ENCODE results near the gene FREM2.

The FREM2 gene

DNA sequence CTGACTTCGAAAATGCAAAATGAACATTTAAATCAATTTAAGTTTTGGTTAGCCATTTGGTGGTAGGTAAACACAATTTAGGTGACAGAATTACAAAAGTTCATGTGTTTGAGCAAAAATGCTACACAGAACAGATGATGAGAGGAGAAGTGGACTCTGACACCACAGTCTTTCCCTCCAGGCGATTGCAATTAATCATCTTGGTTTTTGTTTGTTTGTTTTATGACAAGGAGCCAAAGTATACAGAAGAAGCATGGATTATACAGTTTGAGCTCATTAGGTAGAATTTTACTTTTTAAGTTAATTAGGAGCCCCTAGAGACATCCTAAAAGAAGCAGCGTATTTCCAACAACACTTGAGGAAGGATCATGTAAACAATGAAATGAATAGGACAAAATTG lies 49.3 kb upstream of the FREM2 start:
- Histone ChIP-seq H3K27ac (ENCODE audit: extremely low read depth, low read depth, low read length) (no peak overlapping the region), H3K4me3 (ENCODE audit: low read depth, low read length) (no peak overlapping the region), H3K36me3 (ENCODE audit: control insufficient read depth in 2 of 2, insufficient read depth in 1 of 2, low read length in 2 of 2) (no peaks in the 10 kb centered on the region), H3K9me3 (ENCODE audit: control insufficient read depth, insufficient read depth, low read depth, low read length) (no peaks in the 10 kb centered on the region), H3K4me1 (ENCODE audit: control insufficient read depth, insufficient read depth, low read length) (peaks cover 2% of the 10 kb centered on the region; the same call in 1 of the 2 replicates)
- ChIA-PET CTCF (no interaction called here), POLR2A (no interaction called here)
- TF ChIP-seq FEZF1 (tag by site-specific recombination; IDR thresholded peaks at IDR 0.05) (peak; percentile 71), OSR2 (tag by site-specific recombination; IDR thresholded peaks at IDR 0.05) (peak; percentile 68), ZSCAN30 (tag by site-specific recombination; IDR thresholded peaks at IDR 0.05) (no peak), WT1 (tag by site-specific recombination; IDR thresholded peaks at IDR 0.05) (peak; percentile 81), PRDM6 (tag by site-specific recombination; IDR thresholded peaks at IDR 0.05) (peak; percentile 69), ZNF19 (tag by site-specific recombination; IDR thresholded peaks at IDR 0.05; ENCODE audit: low read depth) (no peak)

- H3K9me3 ChIP-seq (ENCODE audit: control insufficient read depth, insufficient read depth, low read depth, low read length), result no peaks in the 10 kb centered on the region
- H3K4me3 ChIP-seq (ENCODE audit: low read depth, low read length), result no peak overlapping the region
- CTCF ChIA-PET, result no interaction called here
- H3K4me1 ChIP-seq (ENCODE audit: control insufficient read depth, insufficient read depth, low read length), result peaks cover 2% of the 10 kb centered on the region; the same call in 1 of the 2 replicates
- POLR2A ChIA-PET, result no interaction called here
- TF ChIP-seq SP3 (tag by site-specific recombination; IDR thresholded peaks at IDR 0.05) (no peak), ZNF16 (tag by site-specific recombination; IDR thresholded peaks at IDR 0.05; ENCODE audit: low read depth) (no peak)
- H3K36me3 ChIP-seq (ENCODE audit: control insufficient read depth in 2 of 2, insufficient read depth in 1 of 2, low read length in 2 of 2), result no peaks in the 10 kb centered on the region
- no peak overlapping the region for H3K27ac ChIP-seq (ENCODE audit: extremely low read depth, low read depth, low read length)
Measured at GRCh38 chr13:38641164-38641948, 45.5 kb upstream of the FREM2 start.

GRCh38 chr13:38647312-38647711 lies 39.6 kb upstream of the FREM2 start:
- no peak for TF ChIP-seq ZSCAN30 (tag by site-specific recombination; IDR thresholded peaks at IDR 0.05)
- TF ChIP-seq ZNF670 (tag by site-specific recombination; IDR thresholded peaks at IDR 0.05; ENCODE audit: low read depth), result no peak
- no peak for TF ChIP-seq ZBTB1 (tag by site-specific recombination; IDR thresholded peaks at IDR 0.05)
- TF ChIP-seq, protein P1, sequence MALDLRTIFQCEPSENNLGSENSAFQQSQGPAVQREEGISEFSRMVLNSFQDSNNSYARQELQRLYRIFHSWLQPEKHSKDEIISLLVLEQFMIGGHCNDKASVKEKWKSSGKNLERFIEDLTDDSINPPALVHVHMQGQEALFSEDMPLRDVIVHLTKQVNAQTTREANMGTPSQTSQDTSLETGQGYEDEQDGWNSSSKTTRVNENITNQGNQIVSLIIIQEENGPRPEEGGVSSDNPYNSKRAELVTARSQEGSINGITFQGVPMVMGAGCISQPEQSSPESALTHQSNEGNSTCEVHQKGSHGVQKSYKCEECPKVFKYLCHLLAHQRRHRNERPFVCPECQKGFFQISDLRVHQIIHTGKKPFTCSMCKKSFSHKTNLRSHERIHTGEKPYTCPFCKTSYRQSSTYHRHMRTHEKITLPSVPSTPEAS (tag by site-specific recombination; IDR thresholded peaks at IDR 0.05), result no peak
- no peak for TF ChIP-seq ZFP3 (tag by site-specific recombination; IDR thresholded peaks at IDR 0.05; ENCODE audit: low read depth)
- no peak for TF ChIP-seq ZNF2 (tag by site-specific recombination; IDR thresholded peaks at IDR 0.05)
- TF ChIP-seq PRDM1 (tag by site-specific recombination; IDR thresholded peaks at IDR 0.05), result no peak
- TF ChIP-seq, protein P2, sequence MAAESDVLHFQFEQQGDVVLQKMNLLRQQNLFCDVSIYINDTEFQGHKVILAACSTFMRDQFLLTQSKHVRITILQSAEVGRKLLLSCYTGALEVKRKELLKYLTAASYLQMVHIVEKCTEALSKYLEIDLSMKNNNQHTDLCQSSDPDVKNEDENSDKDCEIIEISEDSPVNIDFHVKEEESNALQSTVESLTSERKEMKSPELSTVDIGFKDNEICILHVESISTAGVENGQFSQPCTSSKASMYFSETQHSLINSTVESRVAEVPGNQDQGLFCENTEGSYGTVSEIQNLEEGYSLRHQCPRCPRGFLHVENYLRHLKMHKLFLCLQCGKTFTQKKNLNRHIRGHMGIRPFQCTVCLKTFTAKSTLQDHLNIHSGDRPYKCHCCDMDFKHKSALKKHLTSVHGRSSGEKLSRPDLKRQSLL (tag by site-specific recombination; IDR thresholded peaks at IDR 0.05), result no peak
- Histone ChIP-seq H3K27ac (ENCODE audit: extremely low read depth, low read depth, low read length) (no peak overlapping the region), H3K36me3 (ENCODE audit: control insufficient read depth in 2 of 2, insufficient read depth in 1 of 2, low read length in 2 of 2) (no peaks in the 10 kb centered on the region), H3K4me3 (ENCODE audit: low read depth, low read length) (no peak overlapping the region), H3K4me1 (ENCODE audit: control insufficient read depth, insufficient read depth, low read length) (no peaks in the 10 kb centered on the region), H3K9me3 (ENCODE audit: control insufficient read depth, insufficient read depth, low read depth, low read length) (no peaks in the 10 kb centered on the region)
- ChIA-PET POLR2A (no interaction called here), CTCF (interaction anchor here (0.6 kb wide), 1 partner anchor 268 kb away, joined by 3 read pairs; no protein-coding TSS in a partner anchor)
